GM18861 (cell line): ENCODE results near the gene PDCD1.
"Not testable (repeated sequence)": the region's sequence is repeated elsewhere in the genome, so short reads cannot be mapped to it uniquely, and the experiment has no call there.

Experiments
- ATAC-seq: cut with Tn5 transposase; IDR thresholded peaks from one replicate; pipeline ENCODE4 v1.9.1; 2021; ENCODE audit not compliant: unreplicated experiment

The PDCD1 gene

DNA sequence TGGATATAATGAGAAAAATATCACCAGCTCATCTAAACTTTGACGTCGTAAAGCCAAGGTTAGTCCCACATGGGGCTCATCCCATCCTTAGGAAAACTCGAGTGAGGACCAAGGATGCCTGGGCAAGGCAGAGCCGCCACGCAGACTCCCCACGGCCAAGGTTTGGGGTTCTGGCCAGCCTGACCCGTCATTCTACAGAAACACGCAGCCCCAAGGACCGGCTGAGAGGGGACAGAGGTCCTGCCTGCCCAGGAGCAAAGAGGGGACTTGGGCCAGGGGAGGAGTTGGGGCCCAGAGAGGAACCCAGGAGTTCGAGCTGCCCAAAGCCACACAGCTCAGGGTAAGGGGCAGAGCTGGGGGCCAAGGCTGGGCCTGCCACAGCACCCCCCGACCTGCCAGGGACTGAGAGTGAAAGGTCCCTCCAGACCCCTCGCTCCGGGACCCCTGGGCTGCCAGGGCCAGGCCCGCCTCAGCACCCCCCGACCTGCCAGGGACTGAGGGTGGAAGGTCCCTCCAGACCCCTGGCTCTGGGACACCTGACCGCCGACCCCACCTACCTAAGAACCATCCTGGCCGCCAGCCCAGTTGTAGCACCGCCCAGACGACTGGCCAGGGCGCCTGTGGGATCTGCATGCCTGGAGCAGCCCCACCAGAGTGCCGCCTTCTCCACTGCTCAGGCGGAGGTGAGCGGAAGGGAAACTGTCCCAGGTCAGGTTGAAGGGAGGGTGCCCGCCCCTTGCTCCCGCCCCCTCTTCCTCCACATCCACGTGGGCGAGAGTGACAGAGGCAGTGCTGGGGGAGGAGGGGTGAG, at the start of gene PDCD1:
Gene PDCD1 (minus strand): TSS at position 689 of the 811 bp plus-strand sequence. CDS start 56 bp downstream, at position 633.
- no peak for ATAC-seq

DNA sequence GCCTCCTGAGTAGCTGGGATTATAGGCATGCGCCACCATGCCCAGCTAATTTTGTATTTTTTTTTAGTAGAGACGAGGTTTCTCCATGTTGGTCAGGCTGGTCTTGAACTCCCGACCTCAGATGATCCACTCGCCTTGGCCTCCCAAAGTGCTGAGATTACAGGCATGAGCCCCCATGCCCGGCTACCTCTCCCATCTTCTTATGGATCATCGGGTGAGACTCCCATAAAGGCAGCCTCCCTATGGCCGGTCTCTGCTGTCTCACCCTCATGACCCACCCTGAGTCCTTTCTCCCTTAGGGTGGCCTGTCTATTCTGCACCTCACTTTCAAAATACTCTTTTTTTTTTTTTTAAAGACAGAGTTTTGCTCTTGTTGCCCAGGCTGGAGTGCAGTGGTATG, 49.1 kb upstream of the PDCD1 start:
- not testable (repeated sequence) for ATAC-seq

DNA sequence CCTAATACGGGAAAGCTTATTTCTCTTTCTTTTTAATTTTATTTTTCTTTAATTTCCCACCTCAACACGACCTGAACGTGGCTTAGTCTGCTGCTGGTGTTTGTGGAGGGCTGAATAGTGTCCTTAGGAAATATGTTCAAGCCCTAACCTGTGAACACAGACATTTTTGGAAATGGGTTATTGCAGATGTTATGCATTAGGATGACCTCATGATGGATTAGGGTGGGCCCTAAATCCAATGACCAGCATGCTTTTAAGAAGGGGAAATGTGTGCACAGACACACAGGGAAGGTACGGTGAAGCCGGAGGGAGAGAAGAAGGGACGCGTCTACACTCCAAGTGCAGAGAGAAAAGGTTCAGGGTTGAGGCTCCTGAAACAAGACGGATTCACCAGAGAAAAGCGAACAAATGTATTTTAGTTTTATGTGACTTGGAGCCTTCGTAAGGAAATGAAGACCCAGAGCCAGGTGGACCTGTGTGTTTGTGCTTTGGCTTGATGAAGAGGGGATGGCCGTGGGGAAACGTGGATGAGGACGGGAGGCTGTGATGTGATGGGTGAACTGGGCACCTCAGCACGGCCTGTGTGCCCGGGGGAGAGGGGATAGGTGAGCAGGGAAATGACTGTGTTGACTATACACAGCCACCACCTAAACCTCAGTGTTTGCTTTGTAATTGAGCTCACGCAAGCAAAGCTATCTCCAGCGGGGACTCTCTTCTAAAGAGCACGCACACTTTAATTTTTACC, 48.3 kb upstream of the PDCD1 start:
- ATAC-seq = no peak

DNA sequence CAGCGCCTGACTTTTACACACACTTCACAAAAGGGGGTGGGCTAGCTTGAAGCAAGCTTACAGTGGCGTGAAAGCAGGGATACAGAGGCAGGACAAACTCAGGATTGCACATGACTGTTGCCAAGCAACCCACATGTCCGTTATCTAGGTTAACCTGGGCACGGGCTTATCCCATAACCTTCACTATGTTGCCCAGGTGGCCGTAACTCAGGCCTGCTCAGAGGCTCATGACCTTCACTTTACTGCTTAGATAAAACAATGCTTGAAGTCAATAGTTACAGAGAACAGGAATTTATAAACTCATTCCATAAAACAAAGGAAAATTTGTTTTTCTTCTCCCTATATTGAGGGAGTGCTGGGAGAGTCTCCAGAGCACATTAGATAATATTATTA, 47.7 kb upstream of the PDCD1 start:
- not testable (repeated sequence) for ATAC-seq

DNA sequence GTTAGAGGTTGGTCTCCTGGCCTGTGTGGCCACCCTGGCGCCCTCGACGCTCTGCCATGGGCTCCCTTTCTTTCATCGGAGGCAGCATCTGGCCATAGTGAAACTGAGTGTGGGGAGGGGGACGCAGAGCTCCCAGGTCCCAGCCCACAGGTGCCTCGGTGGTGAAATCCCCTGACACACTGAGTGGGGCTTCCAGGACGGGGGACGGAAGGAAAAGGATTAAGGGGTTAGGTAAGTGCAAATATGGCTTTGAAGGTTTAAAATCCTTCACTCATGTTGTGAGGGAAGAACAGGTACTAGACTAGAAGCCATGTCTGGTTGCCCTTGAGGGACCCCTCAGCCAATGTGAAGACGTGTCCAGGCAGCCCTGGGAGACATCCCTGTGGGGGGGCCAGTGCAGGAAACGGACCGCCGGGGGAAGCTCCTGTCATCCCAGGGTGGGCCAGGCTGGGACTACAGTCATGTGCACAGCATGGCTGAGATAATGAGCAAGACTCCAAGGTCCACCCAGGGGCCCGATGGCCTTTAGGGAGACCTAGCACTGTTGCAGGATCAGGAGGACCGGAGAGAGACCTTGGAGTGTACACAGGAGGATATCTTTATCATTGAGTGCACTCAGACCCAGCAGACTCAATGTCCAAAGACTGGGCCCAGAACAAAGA, 47.2 kb upstream of the PDCD1 start:
- no peak for ATAC-seq

DNA sequence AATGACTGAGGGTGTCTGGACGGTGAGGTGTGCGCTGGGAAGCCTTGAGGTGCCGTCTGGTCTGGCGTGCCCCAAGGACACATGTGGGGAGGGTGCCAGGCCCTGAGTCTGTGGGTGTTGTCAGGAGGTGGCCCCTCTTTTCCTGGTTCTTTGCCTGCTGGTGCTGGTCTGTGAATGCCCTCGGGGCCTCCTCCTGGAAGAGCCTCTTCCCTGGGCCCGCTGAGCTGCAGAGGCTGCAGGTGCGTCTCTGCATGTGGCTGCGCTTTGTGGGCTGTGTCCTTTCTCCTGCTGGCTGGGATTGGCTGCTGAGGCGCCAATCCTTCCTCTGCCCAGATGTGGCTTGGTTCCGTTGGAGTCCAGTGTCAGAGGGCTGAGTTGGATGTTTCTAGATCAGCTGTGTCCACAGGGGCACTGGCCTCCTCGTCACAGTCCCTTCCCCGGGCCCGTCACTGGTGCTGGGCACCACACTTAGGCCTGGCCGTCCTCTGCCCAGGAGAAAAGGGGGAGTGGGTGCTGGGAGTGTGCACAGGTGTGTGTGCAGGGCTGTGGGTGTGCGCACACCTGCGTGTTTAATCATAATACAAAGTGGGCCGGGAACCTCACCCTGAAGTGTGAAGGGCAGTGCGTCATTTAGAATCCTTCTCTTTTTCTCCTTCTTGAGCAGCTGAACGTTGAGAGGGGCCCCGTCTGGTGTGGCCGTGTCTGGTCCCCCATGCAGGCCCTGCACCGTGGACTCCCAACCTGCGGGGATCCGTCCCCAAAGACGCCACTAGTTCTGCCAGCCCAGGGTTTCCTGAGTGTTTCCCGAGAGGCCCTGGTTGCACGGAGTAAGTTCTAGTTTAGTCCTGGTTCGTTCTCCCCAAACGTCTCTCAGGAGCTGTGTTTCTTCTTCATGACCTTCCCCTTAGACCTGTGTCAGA, 46.4 kb upstream of the PDCD1 start:
- no peak for ATAC-seq

DNA sequence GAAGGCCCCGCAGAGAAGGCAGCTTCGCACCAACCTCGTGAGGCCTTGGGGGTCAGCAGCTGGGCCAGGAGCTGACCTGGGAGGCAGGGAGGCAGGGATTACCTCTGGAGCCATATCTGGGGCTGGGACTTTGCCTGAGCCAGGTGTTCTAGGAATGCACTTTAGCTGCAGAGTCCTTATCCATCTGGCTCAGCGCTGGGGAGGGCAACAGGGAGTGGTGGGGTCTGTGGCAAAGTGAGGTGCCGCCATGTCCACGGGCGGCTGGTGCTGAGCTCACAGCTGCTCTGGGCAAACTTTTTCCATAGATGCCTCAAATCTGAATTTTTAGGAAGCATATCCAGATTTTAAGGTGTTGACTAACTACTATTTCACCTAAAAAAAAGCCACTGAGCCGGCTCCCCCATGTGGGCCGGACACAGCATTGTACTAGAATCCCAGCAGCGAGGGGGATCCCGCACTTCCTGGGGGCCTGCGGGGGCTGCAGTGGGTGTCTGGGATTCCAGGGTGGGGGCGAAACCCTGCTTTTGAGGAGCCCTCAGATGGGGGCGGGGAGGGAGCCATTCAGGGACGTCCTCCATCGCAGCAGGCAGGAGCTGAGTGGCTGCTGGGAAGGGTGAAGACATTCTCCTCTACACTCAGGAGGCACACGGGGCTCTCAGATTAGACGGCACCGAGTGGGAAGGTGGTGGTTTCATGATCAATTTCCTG, 45.5 kb upstream of the PDCD1 start:
- ATAC-seq = no peak

DNA sequence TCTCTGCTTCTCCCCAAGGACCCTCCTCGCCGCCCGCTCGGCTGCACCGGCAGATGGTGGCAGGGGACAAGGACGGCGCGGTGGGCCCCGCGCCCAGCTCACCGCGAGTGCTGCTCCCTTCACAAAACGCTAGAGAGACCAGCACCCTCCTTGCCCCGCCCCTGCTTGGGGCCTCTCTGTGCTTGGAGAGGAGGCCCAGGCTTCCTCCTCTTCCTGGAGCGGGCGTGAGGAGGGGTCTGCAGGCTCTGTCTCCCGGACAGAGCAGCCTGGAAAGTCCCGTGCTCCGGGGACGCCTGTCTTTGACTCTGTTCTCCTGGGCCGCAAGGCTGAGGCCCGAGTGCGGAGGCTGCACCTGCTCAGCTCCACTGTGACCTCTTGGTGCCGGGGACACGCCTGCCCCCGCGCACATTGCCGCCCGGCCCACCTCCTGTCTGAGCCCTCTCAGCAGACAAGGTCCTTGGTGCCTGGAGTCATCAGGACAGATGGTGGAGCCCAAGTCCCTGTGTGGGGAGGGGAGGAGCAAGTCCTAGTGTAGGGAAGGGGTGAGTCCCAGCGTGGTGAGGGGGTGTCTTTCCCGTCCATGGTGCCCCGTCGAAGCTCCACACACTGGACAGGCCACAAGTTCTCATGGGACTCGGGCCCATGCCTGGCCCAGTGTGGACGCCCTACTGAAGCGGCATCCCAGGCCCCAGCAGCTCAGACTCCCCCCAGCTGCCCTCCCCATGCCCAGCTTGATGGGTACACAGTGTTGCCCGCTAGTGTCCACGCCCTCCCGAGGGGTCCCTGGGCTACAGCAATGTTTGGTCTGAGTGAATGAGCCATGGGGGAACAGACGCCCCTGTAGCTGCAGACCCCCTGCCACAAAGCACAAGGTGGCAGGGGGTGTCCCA, 44.7 kb upstream of the PDCD1 start:
- ATAC-seq = no peak

DNA sequence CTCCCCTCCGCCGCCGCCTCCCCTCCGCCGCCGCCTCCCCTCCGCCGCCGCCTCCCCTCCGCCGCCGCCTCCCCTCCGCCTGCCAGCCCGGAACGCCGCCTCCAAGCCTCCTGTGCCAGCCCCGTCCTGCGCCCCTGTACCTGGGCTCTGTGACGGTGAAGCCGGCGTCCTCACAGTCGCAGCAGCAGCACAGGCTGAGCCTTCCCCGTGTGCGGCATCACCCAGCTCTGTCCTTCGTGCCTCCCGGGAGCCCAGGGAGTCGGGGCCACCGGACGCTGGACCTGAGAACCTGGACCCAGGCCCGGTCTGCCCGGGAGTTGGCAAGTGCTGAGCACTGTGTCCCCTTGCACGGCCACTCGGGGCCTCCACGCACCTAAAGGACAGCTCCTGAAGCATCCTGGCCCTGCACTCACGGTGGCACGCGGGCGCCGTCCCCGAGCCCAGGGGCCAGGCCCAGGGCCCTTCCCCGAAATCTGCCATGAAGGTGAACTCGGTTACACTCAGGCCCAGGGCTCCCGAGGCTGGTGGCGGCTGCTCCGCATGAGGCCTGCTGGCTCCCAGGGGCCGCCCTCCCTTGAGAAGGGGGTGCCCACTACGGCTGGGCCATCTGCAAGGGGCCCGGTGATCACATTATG, 43.8 kb upstream of the PDCD1 start:
- ATAC-seq = no peak

DNA sequence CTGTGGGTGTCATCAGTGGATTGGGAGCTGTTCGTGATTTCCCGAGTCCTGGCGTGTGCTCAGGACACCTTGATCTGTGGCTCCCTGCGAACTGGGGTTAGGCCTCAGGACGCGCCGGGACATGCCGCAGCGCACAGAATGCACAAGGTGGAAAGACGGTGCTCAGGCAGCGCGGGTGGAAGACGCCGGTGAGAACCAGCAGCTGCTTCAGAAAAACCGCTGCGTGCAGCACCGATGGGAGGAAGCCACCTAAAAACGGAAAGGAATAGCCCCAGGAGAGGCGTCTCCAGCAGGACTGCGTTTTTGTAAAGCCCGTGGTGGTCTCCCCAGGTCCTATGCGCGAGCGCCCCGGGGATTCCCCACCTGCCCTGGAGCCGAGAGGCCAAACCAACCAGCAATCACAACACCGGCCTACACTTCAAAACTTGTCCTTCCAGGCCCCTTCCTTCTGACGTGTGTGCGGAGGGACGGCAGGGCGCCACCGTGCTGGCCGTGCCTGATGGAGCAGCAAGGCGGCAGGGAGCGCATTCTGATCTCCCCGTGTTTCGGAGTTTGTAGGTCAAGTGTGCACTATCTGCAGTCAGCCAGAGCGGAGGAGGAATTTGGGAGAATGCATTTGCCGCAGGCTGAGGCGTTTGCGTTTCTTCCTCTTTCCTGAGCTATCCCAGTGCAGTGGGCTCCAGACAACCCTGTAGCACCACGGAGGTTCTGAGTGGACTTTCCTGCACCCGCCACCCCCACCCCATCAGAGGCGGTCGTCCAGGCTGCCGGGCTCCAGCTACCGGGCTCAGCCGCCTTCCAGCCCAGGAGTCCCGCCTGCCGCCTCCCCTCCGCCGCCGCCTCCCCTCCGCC, 43.0 kb upstream of the PDCD1 start:
- ATAC-seq = no peak

DNA sequence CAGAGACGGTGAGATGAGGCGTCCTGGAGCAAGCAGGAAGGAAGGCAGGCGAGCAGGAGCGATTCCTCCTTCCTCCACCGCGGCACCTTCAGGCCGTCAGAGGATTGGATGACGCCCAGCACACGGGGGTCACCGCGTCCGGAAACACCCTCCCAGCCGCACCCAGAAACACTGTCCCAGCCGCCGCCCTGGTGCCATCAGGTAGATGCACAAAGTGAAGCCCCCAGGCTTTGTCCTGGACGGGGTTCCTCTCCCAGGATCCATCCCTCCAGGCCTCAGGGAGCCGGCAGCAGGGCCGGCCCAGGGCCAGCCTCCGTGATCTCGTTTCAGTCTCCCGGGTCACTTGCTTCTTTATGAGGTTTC, 42.3 kb upstream of the PDCD1 start:
- ATAC-seq = no peak

DNA sequence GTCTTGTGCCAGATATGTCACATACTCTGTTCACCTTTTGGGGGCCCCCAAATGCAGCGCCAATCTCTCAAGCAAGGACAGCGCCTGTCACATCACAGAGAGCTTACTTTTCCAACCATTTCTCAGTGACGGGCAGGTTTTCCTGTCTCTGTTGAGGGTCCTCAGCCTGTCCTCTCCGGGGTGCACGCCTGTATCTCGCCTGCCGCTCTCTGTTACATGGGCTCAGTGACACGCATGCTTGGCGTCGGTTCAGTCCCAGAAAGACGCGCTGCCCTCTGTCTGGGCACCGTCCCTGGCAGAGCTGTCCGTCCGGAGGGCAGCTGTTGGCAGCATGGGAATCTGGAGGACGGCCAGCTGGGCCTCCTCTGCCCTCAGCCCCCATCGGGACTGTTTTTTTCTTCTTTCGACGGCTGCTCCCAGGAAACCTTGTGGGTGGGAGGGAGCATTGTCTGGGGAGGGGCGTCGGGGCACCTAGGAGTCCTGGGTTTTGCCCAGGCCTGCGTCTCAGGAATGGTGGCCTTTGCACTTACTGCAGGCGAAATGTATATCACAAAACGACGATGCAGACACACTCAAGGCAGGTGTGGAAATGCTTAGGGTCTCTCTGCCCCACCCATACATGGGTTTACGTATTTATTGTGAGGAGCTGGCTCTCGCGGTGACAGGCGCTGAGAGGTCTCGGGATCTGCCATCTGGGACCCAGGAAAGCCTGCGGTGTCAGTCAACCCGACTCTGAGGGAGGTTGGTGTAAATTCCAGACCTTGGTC, 41.7 kb upstream of the PDCD1 start:
- no peak for ATAC-seq

DNA sequence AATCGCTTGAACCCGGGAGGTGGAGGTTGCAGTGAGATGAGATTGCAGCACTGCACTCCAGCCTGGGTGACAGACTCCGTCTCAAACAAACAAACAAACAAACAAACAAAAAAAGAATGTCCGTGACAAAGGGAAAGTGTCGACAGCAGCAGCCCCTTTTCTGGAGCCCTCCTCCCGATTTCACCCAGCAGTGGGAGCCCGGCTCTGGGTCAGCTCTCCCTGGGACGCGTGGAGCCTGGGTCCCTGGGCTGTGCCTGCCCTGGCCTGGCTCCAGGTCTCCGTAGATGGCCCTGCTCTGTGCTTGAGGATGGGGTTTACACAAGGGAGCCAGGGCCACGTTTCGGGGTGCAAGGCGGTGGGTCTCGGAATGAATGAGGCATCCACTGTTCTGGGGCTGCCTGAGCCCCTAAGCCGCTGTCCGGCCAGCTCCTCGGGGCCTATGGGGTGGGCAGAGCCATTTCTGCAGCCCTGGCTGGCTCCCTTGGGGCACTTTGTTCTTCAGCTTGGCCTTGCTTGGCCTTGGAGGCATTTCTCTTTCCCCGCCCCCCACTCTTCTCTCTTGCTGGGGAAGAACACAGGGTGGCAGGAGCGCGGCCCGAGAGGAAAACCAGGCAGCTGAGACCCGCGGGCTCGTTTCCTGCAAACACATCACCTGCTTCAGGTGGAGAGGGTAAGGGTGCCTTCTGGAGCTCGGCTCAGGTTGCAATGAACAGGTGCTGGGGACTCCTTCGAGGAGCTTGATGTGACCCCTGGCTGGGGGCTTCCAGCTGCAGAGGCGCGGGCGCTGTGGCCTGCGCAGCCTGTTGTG, 40.0 kb upstream of the PDCD1 start:
- no peak for ATAC-seq

DNA sequence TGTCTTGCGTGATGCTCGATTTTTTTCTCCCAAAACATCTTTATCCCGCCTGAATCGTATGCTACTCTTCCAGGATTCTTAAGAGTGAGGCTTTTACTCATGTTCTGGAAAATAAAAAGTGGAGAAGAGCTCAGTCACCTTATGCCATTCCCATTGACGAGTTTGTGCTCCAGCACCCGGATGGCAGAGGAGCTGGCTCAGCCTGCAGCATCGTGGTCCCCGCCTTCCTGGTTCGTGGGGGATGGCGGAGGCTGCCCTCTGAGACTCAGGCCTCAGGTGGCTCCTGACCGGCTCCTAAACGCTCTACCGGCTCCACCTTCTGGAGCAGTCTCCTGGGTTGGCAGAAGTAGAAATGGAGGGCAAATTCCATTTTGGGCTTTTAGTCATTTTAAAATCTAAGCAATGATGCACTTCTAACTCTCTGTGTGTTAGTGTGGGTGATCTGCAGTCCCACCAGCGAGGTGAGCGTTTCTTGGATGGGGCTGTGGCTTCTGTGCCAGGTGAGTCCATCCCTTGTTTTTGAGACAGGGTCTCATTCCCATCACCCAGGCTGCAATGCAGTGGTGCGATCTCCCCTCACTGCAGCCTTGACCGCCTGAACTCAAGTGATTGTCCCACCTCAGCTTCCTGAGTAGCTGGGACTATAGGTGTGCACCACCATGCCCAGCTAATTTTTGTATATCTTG, 38.7 kb upstream of the PDCD1 start:
- ATAC-seq = no peak

DNA sequence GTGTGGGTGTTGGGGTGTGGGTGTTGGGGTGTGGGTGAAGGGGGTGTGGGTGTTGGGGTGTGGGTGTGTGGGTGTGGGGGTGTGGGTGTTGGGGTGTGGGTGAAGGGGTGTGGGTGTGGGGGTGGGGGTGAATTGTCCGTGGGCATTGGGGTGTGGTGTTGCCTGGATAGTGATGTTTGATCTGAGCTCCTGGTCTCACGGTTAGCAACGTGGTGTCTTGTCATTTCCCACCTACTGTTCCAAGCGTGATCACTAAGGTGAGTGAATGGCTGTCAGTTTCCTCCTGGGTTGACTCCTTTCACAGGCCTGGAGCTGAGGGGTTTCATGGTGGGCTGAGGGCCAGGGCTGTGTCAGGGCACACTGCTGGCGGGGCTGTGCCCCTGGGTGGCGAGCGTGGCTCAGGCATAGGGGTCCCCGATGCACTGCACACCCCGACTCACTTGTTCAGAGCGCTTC, 38.1 kb upstream of the PDCD1 start:
- no peak for ATAC-seq
